Measurements from ENCODE around the gene ADPRHL1.
"Not testable (repeated sequence)": the region's sequence is repeated elsewhere in the genome, so short reads cannot be mapped to it uniquely, and the experiment has no call there.

Gene ADPRHL1

GRCh38 chr13:113401452-113402415, 51.6 kb downstream of the ADPRHL1 start:
- DNase-seq (ENCODE audit: low read depth) = no peak

- DNase-seq (ENCODE audit: low read depth) = no peak
Measured at GRCh38 chr13:113400621-113401451, 52.5 kb downstream of the ADPRHL1 start.

- DNase-seq (ENCODE audit: low read depth) = no peak
Measured at GRCh38 chr13:113399755-113400149, 53.5 kb downstream of the ADPRHL1 start.

- no peak for DNase-seq (ENCODE audit: low read depth)
Measured at GRCh38 chr13:113398963-113399754, 54.1 kb downstream of the ADPRHL1 start.

- DNase-seq (ENCODE audit: low read depth) = no peak
Measured at GRCh38 chr13:113397608-113398425, 55.5 kb downstream of the ADPRHL1 start.

- no peak for DNase-seq (ENCODE audit: low read depth)
Measured at GRCh38 chr13:113394339-113394640, 59.0 kb downstream of the ADPRHL1 start.

- peak; percentile 61 for DNase-seq (ENCODE audit: low read depth)
Measured at GRCh38 chr13:113393563-113394338, 59.5 kb downstream of the ADPRHL1 start.

GRCh38 chr13:113393226-113393562, 60.1 kb downstream of the ADPRHL1 start:
- DNase-seq (ENCODE audit: low read depth) = no peak

- DNase-seq (ENCODE audit: low read depth) = no peak
Measured at GRCh38 chr13:113390874-113391497, 62.3 kb downstream of the ADPRHL1 start.

GRCh38 chr13:113389586-113389985, 63.7 kb downstream of the ADPRHL1 start:
- not testable (repeated sequence) for DNase-seq (ENCODE audit: low read depth)

GRCh38 chr13:113387396-113387795, 65.9 kb downstream of the ADPRHL1 start:
- no peak for DNase-seq (ENCODE audit: low read depth)

- DNase-seq (ENCODE audit: low read depth) = no peak
Measured at GRCh38 chr13:113383089-113383488, 70.2 kb downstream of the ADPRHL1 start.

GRCh38 chr13:113382542-113382941, 70.7 kb downstream of the ADPRHL1 start:
- DNase-seq (ENCODE audit: low read depth) = not testable (repeated sequence)

GRCh38 chr13:113378825-113379224, 74.5 kb downstream of the ADPRHL1 start:
- no peak for DNase-seq (ENCODE audit: low read depth)

GRCh38 chr13:113374511-113375175, 78.6 kb downstream of the ADPRHL1 start:
- DNase-seq (ENCODE audit: low read depth) = no peak

GRCh38 chr13:113373811-113374485, 79.3 kb downstream of the ADPRHL1 start:
- DNase-seq (ENCODE audit: low read depth) = no peak

- DNase-seq (ENCODE audit: low read depth) = not testable (repeated sequence)
Measured at GRCh38 chr13:113371701-113372100, 81.6 kb downstream of the ADPRHL1 start.

- no peak for DNase-seq (ENCODE audit: low read depth)
Measured at GRCh38 chr13:113371061-113371460, 82.2 kb downstream of the ADPRHL1 start.

GRCh38 chr13:113369881-113370280, 83.4 kb downstream of the ADPRHL1 start:
- no peak for DNase-seq (ENCODE audit: low read depth)

All from stimulated activated CD8-positive, alpha-beta memory T cell treated with anti-CD3 and anti-CD28 coated beads, Interleukin-4, amount 100 ng/mL, for 24 hours (primary cell).